D341Med (cell line): ENCODE data around the gene PLXNB3.
"Not testable (repeated sequence)": the region's sequence is repeated elsewhere in the genome, so short reads cannot be mapped to it uniquely, and the experiment has no call there.

Experiments used
- DNase-seq: peaks from one replicate; pipeline ENCODE4 v3.0.0; 2012; ENCODE audit warnings: low spot score

The PLXNB3 gene

GRCh38 chrX:153732401-153732800 lies 31.6 kb upstream of the PLXNB3 start:
- no peak for DNase-seq

DNA sequence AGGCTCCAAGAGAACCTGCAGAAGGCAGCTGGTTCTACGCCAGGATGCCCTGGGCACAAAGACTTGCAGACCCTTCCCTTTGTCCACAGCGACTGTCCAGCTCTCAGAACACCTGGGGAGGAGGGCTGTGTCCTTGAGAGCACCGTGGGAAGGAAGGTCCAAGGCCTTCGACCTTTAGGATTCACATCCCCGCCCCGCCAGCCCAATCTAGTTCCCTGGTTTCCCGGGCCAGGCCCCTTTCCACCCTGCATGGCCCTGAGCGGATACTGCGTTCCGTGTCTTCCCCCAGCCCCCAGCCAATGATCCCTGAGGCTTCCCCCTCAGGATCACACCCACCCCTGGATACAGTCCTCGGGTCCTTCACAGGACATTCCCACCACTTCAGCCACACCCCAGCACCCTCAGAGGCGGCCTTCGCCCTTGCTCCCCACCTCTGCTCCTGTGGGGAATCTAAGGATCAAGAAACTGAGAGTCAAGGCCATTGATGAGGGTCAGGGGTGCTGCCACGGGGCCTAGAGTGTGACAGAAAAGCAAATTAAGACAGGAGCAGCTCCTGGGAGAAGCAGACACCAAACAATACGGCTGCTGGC lies 30.3 kb upstream of the PLXNB3 start:
- no peak for DNase-seq

- DNase-seq, result no peak
These were observed 29.2 kb upstream of the PLXNB3 start for GRCh38 chrX:153734871-153735270.

DNA sequence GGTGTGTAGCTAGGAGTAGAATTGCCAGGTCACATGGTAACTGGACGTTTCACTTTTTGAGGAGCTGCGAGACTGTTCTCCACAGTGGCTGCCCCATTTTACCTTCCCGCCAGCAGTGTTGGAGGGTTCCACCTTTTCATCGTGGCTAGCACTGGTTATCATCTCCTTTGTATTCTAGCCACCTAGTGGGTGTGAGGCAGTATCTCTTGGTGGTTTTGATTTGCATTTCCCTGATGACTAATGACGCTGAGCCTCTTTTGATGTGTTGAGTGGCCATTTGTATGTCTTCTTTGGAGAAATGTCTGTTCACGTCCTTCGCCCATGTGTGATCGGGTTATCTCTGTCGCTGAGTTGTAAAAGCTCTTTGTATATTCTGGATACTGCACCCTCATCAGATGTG lies 28.8 kb upstream of the PLXNB3 start:
- no peak for DNase-seq

DNA sequence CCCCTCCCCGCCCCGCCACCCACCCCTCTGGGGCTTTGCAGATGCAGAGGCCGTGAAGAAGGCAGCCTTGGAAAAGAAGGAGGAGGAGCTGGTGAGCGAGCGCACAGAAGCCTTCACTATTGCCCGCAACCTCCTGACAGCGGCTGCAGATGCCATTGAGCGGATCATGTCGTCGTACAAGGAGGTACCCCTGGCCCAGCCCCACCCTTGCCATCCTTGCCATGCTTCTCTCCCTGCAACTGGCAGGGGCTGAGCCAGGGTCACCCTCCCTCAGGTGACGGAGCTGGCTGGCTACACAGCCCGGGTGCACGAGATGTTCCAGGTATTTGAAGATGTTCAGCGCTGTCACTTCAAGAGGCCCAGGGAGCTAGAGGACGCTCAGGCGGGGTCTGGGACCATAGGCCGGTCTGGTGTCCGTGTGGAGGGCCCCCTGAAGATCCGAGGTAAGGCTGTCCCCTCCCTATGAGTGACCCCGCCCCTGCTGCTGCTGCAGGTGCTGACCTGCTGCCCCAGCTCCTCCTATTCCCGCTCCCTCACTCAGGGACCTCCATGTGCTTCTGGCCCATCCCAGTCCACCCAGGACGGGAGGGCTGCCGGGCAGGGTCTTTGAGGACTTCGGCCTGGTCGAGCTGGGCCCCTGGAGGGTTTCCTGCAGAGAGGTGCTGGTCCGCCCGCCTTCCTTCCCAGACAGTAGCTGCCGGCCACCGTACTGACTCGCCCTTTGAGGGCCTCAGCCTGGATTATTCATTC lies 27.8 kb upstream of the PLXNB3 start:
- DNase-seq, result no peak

DNA sequence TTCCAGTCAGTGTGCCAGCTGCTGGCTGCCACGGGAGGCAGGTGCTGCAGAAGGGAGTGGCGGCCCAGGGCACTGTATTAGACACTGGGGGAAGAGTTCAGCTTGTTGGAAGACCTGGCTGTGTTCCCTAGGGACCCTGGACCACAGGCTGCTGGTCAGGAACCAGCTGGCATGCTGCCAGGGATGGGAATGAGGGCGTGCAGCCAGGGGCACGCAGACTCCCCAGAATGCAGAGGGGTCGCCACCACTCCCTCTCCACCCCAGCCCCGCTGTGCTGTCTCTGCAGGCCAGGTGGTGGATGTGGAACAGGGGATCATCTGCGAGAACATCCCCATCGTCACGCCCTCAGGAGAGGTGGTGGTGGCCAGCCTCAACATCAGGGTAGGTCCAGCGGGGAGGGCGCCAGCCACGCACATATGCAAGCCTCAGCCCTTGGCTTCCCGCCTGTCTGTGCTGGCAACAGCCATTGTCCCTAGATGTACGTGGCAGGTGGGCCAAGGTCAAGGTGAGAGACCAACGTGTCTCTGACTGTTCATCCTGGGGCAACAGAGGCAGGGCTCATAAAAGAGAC lies 27.1 kb upstream of the PLXNB3 start:
- DNase-seq, result no peak

GRCh38 chrX:153738056-153738605 lies 25.9 kb upstream of the PLXNB3 start:
- no peak for DNase-seq

DNA sequence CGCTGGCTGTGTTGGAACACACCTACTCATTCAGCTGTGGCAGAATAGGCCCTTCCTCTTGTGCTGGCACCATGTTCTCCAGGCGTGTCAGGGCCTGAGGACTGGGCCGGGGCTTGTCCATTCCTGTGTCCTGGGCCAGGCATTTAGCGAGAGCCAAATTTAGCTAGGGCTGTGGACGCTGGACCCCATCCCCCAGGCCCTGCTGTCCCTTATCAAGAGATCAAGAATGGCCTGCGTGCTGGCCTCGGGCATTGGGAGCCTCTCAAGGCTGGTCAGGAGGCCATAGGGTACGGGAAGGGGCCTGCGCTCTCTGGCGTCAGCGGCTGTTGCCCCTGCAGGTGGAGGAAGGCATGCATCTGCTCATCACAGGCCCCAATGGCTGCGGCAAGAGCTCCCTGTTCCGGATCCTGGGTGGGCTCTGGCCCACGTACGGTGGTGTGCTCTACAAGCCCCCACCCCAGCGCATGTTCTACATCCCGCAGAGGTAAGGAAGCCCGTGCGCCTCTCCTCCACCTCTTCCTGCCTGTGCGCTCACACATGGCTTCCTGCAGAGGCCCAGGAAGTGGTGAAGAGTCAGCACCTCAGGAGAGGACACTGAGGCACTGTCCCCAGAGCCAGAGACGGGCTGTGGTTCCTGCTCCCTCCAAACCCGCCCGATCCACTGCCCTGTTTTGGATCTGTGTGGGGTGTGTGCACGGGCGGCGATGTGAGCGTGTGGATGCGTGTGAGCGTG lies 24.1 kb upstream of the PLXNB3 start:
- DNase-seq, result no peak

- DNase-seq, result no peak
These were observed 23.3 kb upstream of the PLXNB3 start for GRCh38 chrX:153740631-153741222.

DNA sequence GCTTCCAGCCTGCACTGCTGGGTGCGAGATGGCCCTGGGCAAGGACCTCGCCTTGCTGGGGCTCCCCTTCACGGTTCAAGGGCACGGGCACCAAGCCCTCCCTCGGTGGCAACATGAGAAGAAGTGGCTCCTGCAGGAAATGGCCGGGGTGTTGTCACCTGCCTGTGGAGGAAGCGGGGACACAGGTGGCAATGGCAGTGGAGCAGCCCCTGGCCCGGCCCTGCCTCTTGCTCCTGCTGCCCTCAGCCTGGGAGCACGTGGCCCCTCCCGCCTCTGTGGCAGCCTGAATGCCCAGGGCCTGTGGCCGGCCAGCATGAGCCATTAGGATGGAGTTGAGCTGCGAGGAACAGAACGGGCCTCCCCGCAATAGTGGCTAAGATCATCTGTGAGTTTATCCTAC lies 22.6 kb upstream of the PLXNB3 start:
- DNase-seq, result no peak

DNA sequence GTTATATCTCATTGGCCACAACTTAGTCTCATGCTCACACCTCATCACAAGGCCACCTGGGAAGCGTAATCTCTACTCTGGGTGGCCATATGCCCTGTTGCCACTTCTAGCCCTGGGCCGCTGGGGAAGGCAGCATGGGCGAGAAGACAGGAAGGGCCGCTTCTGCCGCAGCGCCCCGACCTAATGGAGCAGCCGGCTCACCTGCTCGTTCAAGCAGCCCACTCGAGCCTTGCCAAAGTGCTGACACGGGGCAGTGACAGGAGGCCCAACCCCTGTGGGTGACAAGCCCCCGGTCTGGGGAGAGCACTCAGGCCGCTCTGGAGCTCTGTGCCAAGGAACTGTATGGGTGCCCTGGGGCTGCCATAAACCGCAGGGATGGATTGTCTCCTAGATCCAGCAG lies 21.9 kb upstream of the PLXNB3 start:
- DNase-seq, result not testable (repeated sequence)

DNA sequence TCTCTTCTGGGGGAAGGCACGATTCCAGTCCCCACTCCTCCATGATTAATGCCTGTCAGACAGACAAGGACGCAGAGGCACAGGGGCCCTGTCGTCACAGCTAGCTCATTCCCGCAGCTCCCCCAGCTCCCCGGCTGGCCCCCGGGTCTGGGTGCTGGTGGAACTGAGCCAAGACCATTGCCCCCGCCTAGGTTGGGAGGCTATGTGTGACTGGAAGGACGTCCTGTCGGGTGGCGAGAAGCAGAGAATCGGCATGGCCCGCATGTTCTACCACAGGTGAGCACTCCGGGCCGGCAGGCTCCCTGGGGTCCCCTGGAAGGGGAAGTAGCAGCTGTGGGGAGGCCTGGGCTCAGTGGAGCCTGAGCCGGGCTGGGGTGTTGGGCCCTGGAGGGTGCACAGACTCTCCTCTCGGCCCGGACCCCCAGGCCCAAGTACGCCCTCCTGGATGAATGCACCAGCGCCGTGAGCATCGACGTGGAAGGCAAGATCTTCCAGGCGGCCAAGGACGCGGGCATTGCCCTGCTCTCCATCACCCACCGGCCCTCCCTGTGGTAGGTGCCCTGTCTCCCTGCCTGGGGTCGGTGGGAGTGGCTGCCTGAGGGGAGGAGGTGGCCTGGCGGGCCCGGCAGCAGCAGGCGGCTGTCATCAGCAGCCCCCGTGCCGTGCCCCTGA lies 21.1 kb upstream of the PLXNB3 start:
- DNase-seq, result not testable (repeated sequence)

DNA sequence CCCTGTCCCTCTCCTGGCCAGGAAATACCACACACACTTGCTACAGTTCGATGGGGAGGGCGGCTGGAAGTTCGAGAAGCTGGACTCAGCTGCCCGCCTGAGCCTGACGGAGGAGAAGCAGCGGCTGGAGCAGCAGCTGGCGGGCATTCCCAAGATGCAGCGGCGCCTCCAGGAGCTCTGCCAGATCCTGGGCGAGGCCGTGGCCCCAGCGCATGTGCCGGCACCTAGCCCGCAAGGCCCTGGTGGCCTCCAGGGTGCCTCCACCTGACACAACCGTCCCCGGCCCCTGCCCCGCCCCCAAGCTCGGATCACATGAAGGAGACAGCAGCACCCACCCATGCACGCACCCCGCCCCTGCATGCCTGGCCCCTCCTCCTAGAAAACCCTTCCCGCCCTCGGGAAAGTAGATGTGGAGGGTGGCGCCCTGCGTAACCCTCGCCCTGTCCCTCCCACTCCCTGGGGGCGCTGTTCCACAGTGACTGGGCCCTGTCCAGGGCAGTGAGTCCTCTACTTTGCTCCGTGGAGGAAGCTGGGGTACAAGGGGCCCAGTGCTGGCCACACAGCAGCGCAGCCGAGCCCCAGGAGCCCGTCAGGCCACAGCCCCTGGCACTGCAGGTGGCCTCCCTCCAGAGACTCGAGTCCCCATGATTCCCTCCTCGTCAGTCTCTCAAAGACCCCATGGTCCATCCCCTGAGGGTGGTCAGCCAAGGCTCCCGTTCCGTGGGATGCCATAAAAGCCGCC lies 20.4 kb upstream of the PLXNB3 start:
- DNase-seq, result not testable (repeated sequence)

- no peak for DNase-seq
These were observed 19.6 kb upstream of the PLXNB3 start for GRCh38 chrX:153744210-153745066.

GRCh38 chrX:153745067-153745433 lies 19.0 kb upstream of the PLXNB3 start:
- not testable (repeated sequence) for DNase-seq

GRCh38 chrX:153746359-153746758 lies 17.7 kb upstream of the PLXNB3 start:
- no peak for DNase-seq

DNA sequence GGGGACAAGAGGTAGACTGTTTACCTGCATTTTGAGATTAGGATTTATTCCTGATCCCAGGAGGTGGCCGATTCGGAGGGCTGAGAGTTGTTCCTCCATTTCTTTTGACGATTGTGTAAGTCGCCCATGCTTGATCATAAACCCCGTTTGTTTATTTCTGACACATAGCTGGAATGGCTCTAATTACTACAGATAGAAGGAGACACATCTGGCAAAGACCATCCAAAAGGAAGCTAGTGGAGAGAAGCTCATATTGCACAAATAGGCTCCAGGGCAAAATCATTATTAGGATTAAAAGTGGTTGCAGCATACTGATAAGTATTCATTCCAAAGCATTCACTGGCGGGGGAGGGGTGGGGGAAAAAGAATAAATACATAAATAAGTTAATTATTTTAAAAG lies 17.1 kb upstream of the PLXNB3 start:
- DNase-seq, result not testable (repeated sequence)

GRCh38 chrX:153749017-153749416 lies 15.0 kb upstream of the PLXNB3 start:
- DNase-seq, result not testable (repeated sequence)

GRCh38 chrX:153750127-153750774 lies 13.8 kb upstream of the PLXNB3 start:
- DNase-seq, result no peak
